Measurements from ENCODE around the gene S1PR3.

S1PR3 gene

GRCh38 chr9:89009546-89009840 is 18.2 kb downstream of the S1PR3 start:
- no peak for DNase-seq (ENCODE audit: low spot score)

GRCh38 chr9:89010056-89010455 is 18.8 kb downstream of the S1PR3 start:
- no peak for DNase-seq (ENCODE audit: low spot score)

- DNase-seq (ENCODE audit: low spot score), result no peak
Observed at GRCh38 chr9:89010526-89011111, 19.4 kb downstream of the S1PR3 start.

- DNase-seq (ENCODE audit: low spot score), result no peak
Observed at GRCh38 chr9:89011683-89012082, 20.4 kb downstream of the S1PR3 start.

GRCh38 chr9:89012294-89013042 is 21.2 kb downstream of the S1PR3 start:
- no peak for DNase-seq (ENCODE audit: low spot score)

GRCh38 chr9:89013660-89014059 is 22.4 kb downstream of the S1PR3 start:
- no peak for DNase-seq (ENCODE audit: low spot score)

GRCh38 chr9:89014153-89014552 is 22.9 kb downstream of the S1PR3 start:
- no peak for DNase-seq (ENCODE audit: low spot score)

GRCh38 chr9:89015336-89015735 is 24.1 kb downstream of the S1PR3 start:
- no peak for DNase-seq (ENCODE audit: low spot score)

GRCh38 chr9:89020754-89021153 is 29.5 kb downstream of the S1PR3 start:
- DNase-seq (ENCODE audit: low spot score), result peak; percentile 16

- peak; percentile 93 for DNase-seq (ENCODE audit: low spot score)
Observed at GRCh38 chr9:89021154-89021803, 30.0 kb downstream of the S1PR3 start.

- DNase-seq (ENCODE audit: low spot score), result no peak
Observed at GRCh38 chr9:89022001-89022759, 30.9 kb downstream of the S1PR3 start.

- peak; percentile 52 for DNase-seq (ENCODE audit: low spot score)
Observed at GRCh38 chr9:89022902-89023301, 31.6 kb downstream of the S1PR3 start.

- no peak for DNase-seq (ENCODE audit: low spot score)
Observed at GRCh38 chr9:89023740-89024139, 32.5 kb downstream of the S1PR3 start.

GRCh38 chr9:89024727-89025126 is 33.5 kb downstream of the S1PR3 start:
- no peak for DNase-seq (ENCODE audit: low spot score)

- DNase-seq (ENCODE audit: low spot score), result no peak
Observed at GRCh38 chr9:89025553-89025952, 34.3 kb downstream of the S1PR3 start.

- no peak for DNase-seq (ENCODE audit: low spot score)
Observed at GRCh38 chr9:89026876-89027275, 35.6 kb downstream of the S1PR3 start.

- no peak for DNase-seq (ENCODE audit: low spot score)
Observed at GRCh38 chr9:89029788-89030187, 38.5 kb downstream of the S1PR3 start.

GRCh38 chr9:89032173-89032572 is 40.9 kb downstream of the S1PR3 start:
- DNase-seq (ENCODE audit: low spot score), result no peak

GRCh38 chr9:89032661-89033060 is 41.4 kb downstream of the S1PR3 start:
- DNase-seq (ENCODE audit: low spot score), result no peak

- DNase-seq (ENCODE audit: low spot score), result no peak
Observed at GRCh38 chr9:89036383-89036782, 45.1 kb downstream of the S1PR3 start.

GRCh38 chr9:89036891-89037290 is 45.6 kb downstream of the S1PR3 start:
- DNase-seq (ENCODE audit: low spot score), result no peak

- DNase-seq (ENCODE audit: low spot score), result no peak
Observed at GRCh38 chr9:89037346-89037745, 46.1 kb downstream of the S1PR3 start.

- DNase-seq (ENCODE audit: low spot score), result no peak
Observed at GRCh38 chr9:89037891-89038290, 46.6 kb downstream of the S1PR3 start.
